HG03196 (cell line): ENCODE measurements around the gene KHDC1.
"Not testable (repeated sequence)": the region's sequence is repeated elsewhere in the genome, so short reads cannot be mapped to it uniquely, and the experiment has no call there.

ENCODE experiments used
- ATAC-seq: cut with Tn5 transposase; IDR thresholded peaks from one replicate; pipeline ENCODE4 v1.9.1; 2021; ENCODE audit not compliant: unreplicated experiment

The KHDC1 gene, protein sequence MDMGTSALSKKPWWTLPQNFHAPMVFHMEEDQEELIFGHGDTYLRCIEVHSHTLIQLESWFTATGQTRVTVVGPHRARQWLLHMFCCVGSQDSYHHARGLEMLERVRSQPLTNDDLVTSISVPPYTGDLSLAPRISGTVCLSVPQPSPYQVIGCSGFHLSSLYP

DNA sequence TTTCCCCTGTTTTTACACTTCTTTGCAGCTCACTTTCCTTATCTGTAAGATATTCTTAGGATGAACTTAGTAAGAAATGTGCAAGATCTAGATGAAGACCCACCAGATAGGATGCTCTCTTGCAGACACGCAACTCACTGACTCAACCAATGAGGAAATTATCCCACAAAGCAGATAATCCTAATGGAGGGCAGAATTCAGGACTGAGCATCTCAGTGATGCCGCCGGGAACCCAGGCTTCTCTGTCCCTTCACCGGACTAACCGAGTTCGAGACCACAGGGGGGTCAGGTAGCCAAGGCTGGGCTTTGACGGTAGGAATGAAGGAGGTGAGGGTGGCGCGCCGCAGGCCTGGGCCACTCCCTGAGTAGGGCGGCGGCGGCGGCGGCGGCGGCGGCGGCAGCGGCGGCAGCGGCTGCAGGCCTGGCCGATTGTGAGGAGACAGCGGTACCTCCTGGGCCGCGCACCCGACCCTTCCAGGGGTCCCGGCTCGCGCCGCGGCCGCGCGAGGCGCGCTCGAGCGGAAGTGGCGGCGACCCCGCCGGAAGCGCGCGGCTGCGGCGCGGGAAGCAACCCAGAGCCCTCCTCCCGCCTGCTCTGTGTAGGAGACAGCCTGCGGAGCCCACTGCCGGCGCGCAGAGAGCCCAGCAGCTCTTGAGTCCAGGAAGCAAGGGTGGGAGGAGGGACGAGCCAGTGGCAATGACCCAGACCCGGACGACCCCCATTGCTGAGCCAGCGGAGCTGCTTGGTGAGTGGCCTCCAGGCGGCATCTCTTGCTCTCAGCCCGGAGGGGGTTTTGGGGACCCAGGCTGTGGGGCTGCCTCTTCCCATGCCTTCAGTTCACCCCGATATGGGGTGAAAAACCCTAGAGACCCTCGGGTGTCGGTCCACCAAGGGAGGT lies at the start of gene KHDC1:
KHDC1 (minus strand) TSS at position 526 of the 899 bp plus-strand sequence. CDS start 20,679 bp downstream, outside the sequence.
- ATAC-seq, result peak; percentile 89

DNA sequence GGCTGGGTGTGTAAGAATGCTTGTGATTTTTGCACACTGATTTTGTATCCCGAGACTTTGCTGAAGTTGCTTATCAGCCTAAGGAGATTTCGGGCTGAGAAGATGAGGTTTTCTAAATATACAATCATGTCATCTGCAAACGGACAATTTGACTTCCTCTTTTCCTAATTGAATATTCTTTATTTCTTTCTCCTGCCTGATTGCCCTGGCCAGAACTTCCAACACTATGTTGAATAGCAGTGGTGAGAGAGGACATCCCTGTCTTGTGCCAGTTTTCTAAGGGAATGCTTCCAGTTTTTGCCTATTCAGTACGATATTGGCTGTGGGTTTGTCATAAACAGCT lies 47.5 kb upstream of the KHDC1 start:
- not testable (repeated sequence) for ATAC-seq

DNA sequence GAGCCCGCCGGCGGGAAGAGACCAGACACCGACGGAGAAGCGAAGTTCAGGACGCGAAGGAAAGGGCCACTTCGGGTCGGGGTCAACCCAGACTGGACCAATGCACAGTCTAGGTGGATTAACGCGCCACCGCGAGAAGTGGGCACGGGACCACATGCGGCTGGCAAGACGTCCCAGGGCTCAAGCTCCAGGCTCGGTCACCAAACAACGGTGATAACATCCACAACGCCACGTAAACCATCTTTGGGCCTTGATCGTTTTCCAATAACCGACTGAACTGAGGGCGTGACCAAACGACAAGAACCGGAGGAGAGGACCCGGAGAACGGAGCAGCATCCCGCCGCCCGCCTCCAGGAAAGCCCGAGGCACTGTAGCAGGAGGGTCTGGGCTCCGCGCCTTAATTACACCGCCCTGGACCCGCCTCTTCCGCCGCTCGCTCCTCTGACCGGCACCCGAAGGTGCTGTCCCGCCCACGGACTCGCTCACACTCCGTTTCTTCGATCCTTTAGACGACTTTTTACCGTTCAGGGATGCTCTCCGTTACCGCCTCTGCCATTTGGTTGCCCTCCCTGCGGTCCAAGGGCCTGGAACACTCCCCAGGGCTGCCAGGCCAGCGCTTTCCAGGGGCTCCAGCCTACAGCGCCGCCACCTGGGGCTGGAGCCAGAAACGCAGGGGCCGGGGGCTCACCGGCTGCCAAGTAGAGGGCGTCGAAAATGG lies 46.9 kb upstream of the KHDC1 start:
- ATAC-seq, result peak; percentile 98

DNA sequence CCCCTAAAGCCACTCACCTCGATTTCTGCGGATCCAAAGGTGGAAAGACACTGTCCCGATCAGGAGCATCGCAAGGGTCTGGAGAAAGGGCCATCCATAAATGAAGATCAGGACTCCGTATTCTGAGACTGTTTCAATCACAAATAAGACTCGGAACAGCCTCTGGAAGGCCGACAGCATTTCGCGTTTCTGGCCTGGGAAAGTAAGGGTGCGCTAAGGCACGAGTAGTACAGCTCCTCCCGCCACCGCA lies 46.5 kb upstream of the KHDC1 start:
- ATAC-seq, result no peak

DNA sequence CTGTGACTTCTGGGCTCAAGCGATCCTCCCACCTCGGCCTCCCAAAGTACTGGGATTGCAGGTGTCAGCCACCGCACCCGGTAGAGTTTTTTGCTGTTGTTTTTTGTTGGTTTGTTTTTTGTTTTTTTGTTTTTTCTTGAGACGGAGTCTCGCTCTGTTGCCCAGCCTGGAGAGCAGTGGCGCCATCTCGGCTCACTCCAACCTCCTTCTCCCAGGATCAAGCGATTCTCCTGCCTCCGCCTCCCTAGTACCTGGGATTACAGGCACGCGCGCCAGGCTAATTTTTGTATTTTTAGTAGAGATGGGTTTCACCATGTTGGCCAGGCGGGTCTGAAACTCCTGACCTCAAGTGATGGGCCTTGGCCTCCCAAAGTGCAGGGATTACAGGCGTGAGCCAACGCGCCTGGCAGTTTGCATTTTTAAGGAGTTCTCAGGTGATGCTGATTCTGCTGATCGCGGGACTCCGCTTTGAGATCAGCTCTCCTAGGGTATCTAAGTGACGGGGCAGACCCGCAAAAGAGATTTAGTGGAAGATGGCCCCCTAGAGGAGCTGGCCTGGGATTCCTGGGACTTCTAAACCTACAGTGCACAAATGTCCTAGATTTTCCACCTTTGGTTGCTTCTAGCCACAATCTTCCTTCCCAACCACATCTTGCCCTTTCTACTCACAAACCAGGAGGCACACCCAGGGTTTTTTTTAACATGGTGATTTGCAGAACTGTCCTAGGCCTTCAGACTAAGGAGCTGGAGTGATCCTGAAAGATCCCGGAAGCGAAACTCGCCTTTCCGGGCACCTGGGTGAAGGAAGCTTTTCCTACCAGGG lies 45.9 kb upstream of the KHDC1 start:
- no peak for ATAC-seq

DNA sequence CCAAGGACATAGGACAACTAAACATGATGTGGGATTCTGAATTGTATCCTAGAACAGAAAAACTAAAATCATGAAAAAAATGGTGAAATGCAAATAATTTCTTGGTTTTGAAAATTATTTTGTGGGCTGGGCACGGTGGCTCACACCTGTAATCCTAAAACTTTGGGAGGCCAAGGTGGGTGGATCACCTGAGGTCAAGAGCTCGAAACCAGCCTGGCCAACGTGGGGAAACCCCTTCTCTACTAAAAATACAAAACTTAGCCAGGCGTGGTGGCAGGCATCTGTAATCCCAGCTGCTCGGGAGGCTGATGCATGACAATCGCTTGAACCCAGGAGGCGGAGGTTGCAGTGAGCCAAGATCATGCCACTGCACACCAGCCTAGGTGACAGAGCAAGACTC lies 40.8 kb upstream of the KHDC1 start:
- not testable (repeated sequence) for ATAC-seq

DNA sequence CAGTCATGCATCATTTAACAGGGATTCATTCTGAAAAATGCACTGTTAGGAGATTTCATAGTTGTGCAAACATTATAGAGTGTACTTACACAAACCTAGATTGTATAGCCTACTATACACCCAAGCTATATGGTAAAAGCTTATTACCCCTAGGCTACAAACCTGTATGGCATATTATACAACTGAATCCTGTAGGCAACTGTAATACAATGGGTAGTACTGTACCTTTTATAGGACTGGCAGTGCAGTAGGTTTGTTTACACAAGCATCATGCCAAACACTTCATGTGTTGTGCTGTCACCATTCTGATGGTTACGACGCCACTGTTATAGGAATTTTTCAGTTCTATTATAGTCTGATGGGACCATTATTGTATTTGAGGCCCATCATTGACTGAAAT lies 39.3 kb upstream of the KHDC1 start:
- ATAC-seq, result no peak

DNA sequence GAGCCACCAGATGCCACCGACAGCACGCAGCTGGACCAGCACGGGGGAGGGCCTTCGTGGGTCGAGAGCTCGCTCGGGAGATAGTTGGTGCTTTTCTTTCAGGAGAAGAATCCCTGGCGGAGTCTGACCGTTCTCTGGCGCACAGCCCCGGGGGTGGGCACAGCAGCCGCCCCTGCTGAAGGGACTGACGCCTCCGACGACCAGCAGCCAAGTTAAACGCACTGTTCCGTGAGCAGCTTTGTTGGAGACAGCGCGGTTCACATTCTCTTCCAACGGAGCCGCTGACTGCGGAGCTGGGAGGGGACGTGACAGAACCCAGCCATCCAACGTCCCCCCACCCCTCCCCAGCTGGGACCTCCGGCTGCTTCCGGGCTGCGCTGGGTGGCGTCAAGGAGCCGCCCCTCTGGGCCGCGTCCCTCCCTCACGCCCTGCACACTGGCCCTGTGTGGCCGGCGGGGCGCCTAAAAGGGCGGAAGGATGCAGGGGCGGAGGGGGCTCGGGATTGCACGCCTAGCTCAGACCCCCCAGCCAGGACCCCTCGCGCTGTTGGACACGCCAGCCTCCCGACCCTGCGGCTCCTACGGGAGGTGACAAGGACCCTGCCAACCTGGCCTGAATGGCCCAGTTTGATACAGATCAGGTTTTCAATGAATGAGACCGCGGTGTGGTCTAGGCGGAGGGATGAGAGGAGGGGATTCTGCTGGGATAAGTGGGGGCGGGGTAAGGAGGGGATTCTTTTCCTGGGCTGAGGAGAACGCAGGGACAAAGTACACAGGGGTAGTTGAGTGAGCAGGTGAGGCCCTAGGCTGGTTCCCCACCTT lies 36.4 kb upstream of the KHDC1 start:
- ATAC-seq, result no peak

DNA sequence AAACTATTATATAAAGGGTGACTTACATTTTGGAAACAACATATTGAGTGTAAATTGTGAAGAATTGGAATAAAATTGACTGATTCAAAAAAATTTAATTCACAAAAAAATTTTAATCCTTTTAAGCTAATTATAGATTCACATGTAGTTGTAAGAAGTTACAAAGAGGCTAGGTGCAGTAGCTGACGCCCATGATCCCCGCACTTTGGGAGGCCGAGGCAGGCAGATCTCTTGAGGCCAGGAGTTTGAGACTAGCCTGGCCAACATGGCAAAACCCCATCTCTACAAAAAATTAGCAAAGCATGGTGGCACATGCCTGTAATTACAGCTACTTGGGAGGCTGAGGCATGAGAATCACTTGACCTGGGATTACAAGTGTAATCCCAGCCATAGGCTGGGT lies 30.3 kb upstream of the KHDC1 start:
- no peak for ATAC-seq

DNA sequence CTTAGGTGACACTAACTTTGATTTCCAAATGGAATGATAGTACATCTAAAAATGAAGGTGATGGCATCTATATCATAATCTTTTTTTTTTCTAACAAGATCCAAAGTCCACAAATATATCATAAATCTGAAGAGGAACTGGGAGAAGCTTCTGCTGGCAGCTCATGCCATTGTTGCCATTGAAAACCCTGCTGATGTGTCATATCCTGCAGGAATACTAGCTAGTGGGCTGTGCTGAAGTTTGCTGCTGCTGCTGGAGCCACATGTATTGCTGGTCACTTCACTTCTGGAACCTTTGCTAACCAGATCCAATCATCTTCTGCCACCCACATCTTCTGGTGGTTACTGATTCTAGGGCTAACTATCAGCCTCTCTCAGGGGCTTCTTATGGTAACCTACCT lies 27.4 kb upstream of the KHDC1 start:
- ATAC-seq, result no peak

DNA sequence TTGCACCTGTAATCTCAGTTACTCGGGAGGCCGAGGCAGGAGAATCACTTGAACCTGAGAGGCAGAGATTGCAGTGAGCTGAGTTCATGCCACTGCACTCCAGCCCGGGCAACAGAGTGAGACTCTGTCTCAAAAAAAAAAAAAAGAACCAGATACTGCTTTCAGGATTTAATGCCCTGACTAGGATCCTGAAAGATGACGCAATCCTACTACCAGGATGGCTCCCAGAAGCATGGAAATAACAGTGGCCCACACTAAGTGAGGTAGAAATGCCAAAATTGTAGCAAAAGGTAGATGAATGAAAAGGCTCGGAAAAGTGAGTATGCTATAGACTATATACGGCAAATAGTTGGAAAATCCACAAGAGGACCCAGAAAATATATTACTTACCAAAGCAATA lies 23.8 kb upstream of the KHDC1 start:
- no peak for ATAC-seq

DNA sequence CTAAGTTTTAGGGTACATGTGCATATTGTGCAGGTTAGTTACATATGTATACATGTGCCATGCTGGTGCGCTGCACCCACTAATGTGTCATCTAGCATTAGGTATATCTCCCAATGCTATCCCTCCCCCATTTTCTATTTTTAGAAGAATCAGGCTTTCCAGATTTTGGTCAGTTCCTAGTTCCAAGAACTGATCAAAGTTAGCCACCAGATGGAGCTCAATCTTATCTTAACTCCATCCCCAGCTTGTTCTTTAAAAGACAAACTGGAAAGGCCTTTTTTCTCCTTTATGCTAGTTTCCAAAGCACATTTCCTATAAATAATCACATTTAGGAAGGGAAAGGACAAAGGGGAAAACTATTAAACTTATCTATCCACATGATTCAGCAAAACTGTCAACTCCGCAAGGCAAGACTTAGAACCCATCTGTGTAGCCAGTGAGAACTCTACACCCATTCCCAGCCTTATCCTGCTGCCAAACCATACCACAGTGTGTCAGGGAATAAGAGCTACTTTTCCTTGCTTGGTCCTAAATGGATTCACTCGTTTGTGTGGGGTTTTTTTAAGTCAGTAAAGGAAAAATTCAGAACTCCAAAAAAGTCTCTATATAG lies 22.8 kb upstream of the KHDC1 start:
- ATAC-seq, result no peak

DNA sequence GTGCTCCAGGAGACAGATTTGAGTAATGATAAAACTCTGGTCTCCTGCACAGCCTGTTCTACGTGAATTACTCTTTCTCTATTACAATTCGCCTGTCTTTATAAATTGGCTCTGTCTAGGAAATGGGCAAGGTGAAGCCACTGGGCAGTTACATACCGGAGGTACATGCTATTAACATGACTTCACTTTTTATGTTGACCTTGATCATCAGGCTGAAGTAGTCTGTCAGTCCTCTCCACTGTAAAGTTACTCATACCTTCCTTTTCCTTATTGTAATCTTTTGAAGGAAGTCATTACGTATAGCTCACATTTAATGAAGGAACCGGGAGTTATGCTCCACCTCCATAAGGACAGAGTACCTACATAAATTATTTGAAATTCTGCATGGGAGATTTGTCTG lies 19.9 kb upstream of the KHDC1 start:
- no peak for ATAC-seq

DNA sequence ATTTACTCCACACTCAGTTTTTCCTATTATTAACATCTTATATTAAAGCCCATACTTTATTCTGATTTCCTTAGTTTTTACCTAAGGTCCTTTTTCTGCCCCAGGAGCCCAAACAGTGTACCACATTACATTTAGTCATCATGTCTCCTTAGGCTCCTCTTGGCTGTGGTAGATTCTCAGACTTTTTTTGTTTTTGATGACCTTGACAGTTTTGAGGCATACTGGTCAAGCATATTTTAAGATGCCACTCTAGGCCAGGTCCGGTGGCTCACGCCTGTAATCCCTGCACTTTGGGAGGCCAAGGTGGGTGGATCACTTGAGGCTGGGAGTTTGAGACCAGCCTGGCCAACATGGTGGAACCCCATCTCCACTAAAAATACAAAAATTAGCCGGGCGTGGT lies 18.7 kb upstream of the KHDC1 start:
- ATAC-seq, result not testable (repeated sequence)

DNA sequence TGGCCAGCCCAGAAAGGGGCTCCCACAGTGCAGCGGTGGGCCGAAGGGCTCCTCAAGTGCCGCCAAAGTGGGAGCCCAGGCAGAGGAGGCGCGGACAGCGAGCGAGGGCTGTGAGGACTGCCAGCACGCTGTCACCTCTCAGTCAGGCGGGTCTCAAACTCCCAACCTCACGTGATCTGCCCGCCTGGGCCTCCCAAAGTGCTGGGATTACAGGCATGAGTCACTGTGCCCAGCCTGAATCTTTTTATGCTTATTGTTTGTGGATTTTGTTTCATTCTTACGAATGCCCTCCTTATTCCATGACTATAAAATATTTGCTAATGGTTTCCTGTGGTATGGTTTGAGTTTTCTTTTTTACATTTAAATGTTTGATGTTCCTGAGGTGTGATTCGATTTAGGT lies 6.3 kb upstream of the KHDC1 start:
- not testable (repeated sequence) for ATAC-seq

DNA sequence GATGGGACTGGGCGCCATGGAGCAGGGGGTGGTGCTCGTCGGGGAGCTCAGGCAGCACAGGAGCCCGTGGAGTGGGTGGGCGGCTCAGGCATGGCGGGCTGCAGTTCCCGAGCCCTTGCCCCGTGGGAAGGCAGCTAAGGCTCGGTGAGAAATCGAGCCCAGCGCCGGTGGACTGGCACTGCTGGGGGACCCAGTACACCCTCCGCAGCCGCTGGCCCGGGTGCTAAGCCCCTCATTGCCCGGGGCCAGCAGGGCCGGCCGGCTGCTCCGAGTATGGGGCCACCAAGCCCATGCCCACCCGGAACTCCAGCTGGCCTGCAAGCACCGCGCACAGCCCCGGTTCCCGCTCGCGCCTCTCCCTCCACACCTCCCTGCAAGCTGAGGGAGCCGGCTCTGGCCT lies 5.9 kb upstream of the KHDC1 start:
- ATAC-seq, result not testable (repeated sequence)

DNA sequence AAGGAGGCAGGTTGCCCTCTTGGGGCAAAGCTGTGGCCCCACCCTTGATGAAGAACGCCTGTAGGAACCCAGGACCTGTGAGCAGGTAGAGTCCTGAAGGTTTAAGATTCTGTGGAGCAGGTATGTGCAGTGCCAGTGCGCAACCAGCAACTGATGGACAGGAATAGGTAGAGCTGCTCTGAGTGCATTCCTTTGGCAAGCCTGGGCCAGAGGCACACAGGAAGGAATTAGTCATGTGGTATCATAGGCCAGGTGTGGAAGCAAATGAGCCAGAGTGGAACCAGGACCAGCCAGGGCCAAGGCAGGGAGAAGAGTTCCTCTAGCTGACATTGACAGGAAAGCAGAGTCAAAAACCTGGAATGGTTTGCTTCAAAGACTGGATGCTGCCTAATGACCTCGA lies 1.4 kb upstream of the KHDC1 start:
- ATAC-seq, result no peak

DNA sequence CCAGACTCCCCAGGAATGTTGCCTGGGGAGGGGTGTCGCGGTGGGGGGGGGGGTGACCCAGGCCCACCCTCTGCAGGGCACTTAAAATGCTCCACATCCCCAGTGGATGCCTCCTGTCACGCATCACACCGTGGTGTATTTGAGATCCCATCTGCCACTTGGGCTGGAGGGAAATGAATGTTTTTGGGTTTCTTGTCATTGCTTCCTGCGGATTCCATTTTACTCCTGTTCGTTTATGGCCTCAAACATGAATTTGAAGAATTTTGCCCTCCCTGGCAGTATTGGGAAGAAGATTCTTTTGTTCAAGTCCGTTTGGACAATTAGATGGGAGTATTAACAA lies 544 bp upstream of the KHDC1 start:
- no peak for ATAC-seq

DNA sequence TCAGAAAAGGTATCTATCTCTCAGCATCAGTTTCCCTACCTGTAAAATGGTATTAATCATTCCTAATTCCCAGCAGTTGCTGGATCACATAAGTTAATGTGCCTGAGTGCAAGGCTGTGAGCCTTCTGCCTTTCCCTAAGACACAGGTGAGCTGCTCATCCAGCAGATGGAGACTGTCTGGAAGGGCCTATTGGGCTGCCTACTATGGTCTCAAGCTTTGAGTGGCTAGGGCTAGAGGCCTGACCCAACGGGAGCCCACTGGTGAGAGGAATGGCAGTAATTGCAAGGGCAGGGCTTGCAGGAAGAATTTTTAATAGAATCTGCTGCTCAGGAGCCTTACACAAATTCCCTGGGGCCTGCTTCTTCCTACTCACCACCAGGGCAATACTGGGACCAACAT lies 4.3 kb downstream of the KHDC1 start:
- ATAC-seq, result no peak

DNA sequence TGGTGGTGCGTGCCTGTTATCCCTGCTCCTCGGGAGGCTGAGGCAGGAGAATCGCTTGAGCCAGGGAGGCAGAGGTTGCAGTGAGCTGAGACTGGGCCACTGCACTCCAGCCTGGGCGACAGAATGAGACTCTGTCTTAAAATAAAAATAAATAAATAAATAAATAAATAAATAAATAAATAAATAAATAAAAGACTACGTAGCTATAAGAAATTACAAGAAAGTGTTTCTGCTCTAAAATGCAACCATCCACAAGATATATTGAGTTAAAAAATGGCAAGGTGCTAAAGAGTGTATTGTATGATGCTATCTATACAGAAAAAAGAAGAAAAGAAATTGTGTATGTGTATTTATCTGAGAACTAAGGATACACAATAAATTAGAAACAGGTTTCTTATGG lies 8.7 kb downstream of the KHDC1 start:
- ATAC-seq, result not testable (repeated sequence)
